Sigmoid colon (tissue), 4 donors: Measurements from ENCODE around the gene GPRIN1.

Experiments
- CTCF ChIP-seq, 4 experiments: fragments of 450-650 bp in 3 of 4; fragments of 200-600 bp in 1 of 4; IDR thresholded peaks; one replicate each; pipeline ENCODE4 v1.5.1; 2016 to 2019; ENCODE audit warnings: antibody characterized with exemption in 4 of 4, mild to moderate bottlenecking in 3 of 4, moderate library complexity in 2 of 4
- EP300 ChIP-seq, 4 donors: sonication (generic); formaldehyde crosslinking; IDR thresholded peaks; one replicate each; pipeline ENCODE4 v1.6.1; 2017; ENCODE audit warnings: antibody characterized with exemption in 4 of 4
- POLR2A ChIP-seq, 2 donors: fragments of 450-650 bp; IDR thresholded peaks; one replicate each; pipeline ENCODE4 v1.6.1; 2016; ENCODE audit warnings: antibody characterized with exemption in 2 of 2, mild to moderate bottlenecking in 2 of 2, moderate library complexity in 2 of 2
- POLR2AphosphoS5 ChIP-seq, 4 donors: sonication (generic); formaldehyde crosslinking; IDR thresholded peaks; one replicate each; pipeline ENCODE4 v1.6.1; 2017; ENCODE audit warnings: antibody characterized with exemption in 4 of 4

- TF ChIP-seq CTCF (IDR thresholded peaks at IDR 0.05): no peak
- TF ChIP-seq POLR2AphosphoS5 (IDR thresholded peaks at IDR 0.05): no peak
- TF ChIP-seq EP300 (IDR thresholded peaks at IDR 0.05): no peak
- no peak for TF ChIP-seq POLR2A (IDR thresholded peaks at IDR 0.05)
These were observed 49.0 kb upstream of the GPRIN1 start for GRCh38 chr5:176658817-176659511.
